ENCODE results near the gene SWI5. TPM values are rescaled to one million over a fixed set of nuclear protein-coding genes. Genes with fewer than 3 reads are reported as not detected.

SWI5 gene
- total RNA-seq, 1 experiment from 2014 or later = 22.4 TPM

- BruUV-seq (replicated peaks) = no TSS peak
- Histone ChIP-seq H3K4me1 (ENCODE audit: control insufficient read depth in 1 of 2, insufficient read depth in 2 of 2, low read length in 2 of 2) (no peaks in the 10 kb centered on the region), H3K9ac (ENCODE audit: low read length) (no peak overlapping the region), H3K9me3 (ENCODE audit: control insufficient read depth in 1 of 2, insufficient read depth in 1 of 2, low read depth in 1 of 2, low read length in 2 of 2) (no peaks in the 10 kb centered on the region), H3K79me2 (ENCODE audit: insufficient read depth, low read length) (no peaks in the 10 kb centered on the region), H3K4me3 (replicated peaks in 1 of 2; ENCODE audit: low read depth in 1 of 2, low read length in 2 of 2) (no peak overlapping the region), H2AFZ (ENCODE audit: low read depth, low read length, poor library complexity, severe bottlenecking) (no peak overlapping the region), H3K27me3 (ENCODE audit: insufficient read depth, low read length) (no peaks in the 10 kb centered on the region), H3K36me3 (ENCODE audit: control insufficient read depth in 1 of 2, insufficient read depth in 2 of 2, low read length in 2 of 2) (no peaks in the 10 kb centered on the region), H3K9me2 (ENCODE audit: insufficient read depth) (no peaks in the 10 kb centered on the region), H3K27ac (ENCODE audit: low read depth, low read length) (no peak overlapping the region), H4K20me1 (ENCODE audit: insufficient read depth) (no peaks in the 10 kb centered on the region), H3K4me2 (ENCODE audit: low read length) (no peak overlapping the region)
- ChIA-PET RAD21 (ENCODE audit: low non-redundant PET in 1 of 2, low total read pairs in 2 of 2, uncharacterized antibody in 2 of 2, unreplicated experiment in 2 of 2) (no interaction called here), POLR2A (no interaction called here), CTCF (no interaction called here)
- DNase-seq (ENCODE audit: low read depth, low spot score) (no peak), ATAC-seq (no peak)
- intact Hi-C loops (cut with micrococcal nuclease) = no loop called here
- TF ChIP-seq MAX (IDR thresholded peaks at IDR 0.05) (no peak), SRF (IDR thresholded peaks at IDR 0.05; ENCODE audit: low read depth) (no peak), TCF7L2 (IDR thresholded peaks at IDR 0.05; ENCODE audit: borderline replicate concordance, extremely low read depth, insufficient read depth, insufficient read length) (no peak), FOSL1 (IDR thresholded peaks at IDR 0.05; ENCODE audit: low read depth) (no peak), CEBPB (IDR thresholded peaks at IDR 0.05; ENCODE audit: low read depth) (no peak), JUND (IDR thresholded peaks at IDR 0.05) (no peak), REST (IDR thresholded peaks at IDR 0.05; ENCODE audit: low read depth) (no peak), EZH2 (IDR thresholded peaks at IDR 0.05) (no peak), ZFX (IDR thresholded peaks at IDR 0.05) (no peak), SP1 (IDR thresholded peaks at IDR 0.05; ENCODE audit: low read depth) (no peak), EGR1 (IDR thresholded peaks at IDR 0.05; ENCODE audit: low read depth) (no peak), POLR2A (IDR thresholded peaks at IDR 0.05; ENCODE audit: borderline replicate concordance, extremely low read depth, insufficient read depth, insufficient read length) (no peak), CTCF (IDR thresholded peaks at IDR 0.05 in 2 of 3, conservative IDR thresholded peaks at IDR 0.05 in 1 of 3; ENCODE audit: borderline replicate concordance in 1 of 3, insufficient read depth in 1 of 3, low read depth in 2 of 3, low read length in 2 of 3) (no peak), SIN3A (IDR thresholded peaks at IDR 0.05; ENCODE audit: low read depth) (no peak), RAD21 (IDR thresholded peaks at IDR 0.05; ENCODE audit: low read depth) (no peak)
- TF ChIP-seq, protein P1, sequence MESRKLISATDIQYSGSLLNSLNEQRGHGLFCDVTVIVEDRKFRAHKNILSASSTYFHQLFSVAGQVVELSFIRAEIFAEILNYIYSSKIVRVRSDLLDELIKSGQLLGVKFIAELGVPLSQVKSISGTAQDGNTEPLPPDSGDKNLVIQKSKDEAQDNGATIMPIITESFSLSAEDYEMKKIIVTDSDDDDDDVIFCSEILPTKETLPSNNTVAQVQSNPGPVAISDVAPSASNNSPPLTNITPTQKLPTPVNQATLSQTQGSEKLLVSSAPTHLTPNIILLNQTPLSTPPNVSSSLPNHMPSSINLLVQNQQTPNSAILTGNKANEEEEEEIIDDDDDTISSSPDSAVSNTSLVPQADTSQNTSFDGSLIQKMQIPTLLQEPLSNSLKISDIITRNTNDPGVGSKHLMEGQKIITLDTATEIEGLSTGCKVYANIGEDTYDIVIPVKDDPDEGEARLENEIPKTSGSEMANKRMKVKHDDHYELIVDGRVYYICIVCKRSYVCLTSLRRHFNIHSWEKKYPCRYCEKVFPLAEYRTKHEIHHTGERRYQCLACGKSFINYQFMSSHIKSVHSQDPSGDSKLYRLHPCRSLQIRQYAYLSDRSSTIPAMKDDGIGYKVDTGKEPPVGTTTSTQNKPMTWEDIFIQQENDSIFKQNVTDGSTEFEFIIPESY (IDR thresholded peaks at IDR 0.05; ENCODE audit: extremely low read depth, insufficient replicate concordance, low read length) = no peak
- TF ChIP-seq, protein P2, sequence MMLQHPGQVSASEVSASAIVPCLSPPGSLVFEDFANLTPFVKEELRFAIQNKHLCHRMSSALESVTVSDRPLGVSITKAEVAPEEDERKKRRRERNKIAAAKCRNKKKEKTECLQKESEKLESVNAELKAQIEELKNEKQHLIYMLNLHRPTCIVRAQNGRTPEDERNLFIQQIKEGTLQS (IDR thresholded peaks at IDR 0.05) = no peak
These were observed 31.8 kb upstream of the SWI5 start for GRCh38 chr9:128244091-128244836.

All from HCT116 (cell line).